Hepatocyte (in vitro differentiated cells): Measurements from ENCODE around the gene FNDC3B.

Experiments used
- EZH2phosphoT487 ChIP-seq: fragments of 200-600 bp; sonication (generic); IDR thresholded peaks from one replicate; pipeline ENCODE4 v1.6.1; 2018; ENCODE audit warnings: antibody characterized with exemption, mild to moderate bottlenecking, low read depth, moderate library complexity; ENCODE audit not compliant: unreplicated experiment, severe bottlenecking
- TF ChIP-seq, protein P1 (sequence below): fragments of 200-600 bp; sonication (generic); IDR thresholded peaks from 2 replicates; pipeline ENCODE4 v1.5.1; 2016; ENCODE audit warnings: antibody characterized with exemption, mild to moderate bottlenecking; ENCODE audit not compliant: poor library complexity

DNA sequence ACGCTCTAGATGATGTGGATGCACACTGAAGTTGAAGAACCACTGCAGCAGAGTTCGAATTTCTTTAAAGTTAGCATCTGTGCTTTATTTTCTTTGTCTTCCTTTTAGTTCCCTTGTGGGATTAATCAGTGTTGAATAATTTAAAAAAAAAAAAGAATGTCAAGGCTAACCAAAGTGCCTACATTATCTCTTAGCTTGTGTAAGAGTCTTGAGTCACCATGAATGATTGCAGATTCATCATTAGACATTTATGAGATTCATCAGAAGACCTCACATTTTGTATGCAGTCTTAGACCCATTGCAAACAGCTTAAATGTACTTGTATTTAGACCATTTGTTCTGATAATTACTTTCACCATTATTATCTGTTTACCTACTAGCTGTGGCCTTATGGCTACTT is 182.2 kb downstream of the FNDC3B start:
- TF ChIP-seq, protein P1, sequence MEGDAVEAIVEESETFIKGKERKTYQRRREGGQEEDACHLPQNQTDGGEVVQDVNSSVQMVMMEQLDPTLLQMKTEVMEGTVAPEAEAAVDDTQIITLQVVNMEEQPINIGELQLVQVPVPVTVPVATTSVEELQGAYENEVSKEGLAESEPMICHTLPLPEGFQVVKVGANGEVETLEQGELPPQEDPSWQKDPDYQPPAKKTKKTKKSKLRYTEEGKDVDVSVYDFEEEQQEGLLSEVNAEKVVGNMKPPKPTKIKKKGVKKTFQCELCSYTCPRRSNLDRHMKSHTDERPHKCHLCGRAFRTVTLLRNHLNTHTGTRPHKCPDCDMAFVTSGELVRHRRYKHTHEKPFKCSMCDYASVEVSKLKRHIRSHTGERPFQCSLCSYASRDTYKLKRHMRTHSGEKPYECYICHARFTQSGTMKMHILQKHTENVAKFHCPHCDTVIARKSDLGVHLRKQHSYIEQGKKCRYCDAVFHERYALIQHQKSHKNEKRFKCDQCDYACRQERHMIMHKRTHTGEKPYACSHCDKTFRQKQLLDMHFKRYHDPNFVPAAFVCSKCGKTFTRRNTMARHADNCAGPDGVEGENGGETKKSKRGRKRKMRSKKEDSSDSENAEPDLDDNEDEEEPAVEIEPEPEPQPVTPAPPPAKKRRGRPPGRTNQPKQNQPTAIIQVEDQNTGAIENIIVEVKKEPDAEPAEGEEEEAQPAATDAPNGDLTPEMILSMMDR: no peak
- no peak for TF ChIP-seq EZH2phosphoT487
